ENCODE measurements around the gene SRSF1. TPM values are rescaled to one million over a fixed set of nuclear protein-coding genes. Genes with fewer than 3 reads are reported as not detected.

Gene SRSF1
- total RNA-seq, 4 donors from 2014 or later = 122 to 174 (median 143) TPM

GRCh38 chr17:58028578-58028977, 21.5 kb upstream of the SRSF1 start:
- Histone ChIP-seq H3K27me3 (peaks cover 28% of the 10 kb centered on the region), H3K4me3 (no peak overlapping the region), H3K9me3 (no peaks in the 10 kb centered on the region), H3K36me3 (no peaks in the 10 kb centered on the region), H3K4me1 (no peaks in the 10 kb centered on the region), H3K27ac (no peak overlapping the region)
- DNase-seq = no peak
- in situ Hi-C loops (cut with MboI; ENCODE audit: low pct_ligation_motif_present in 1 of 4, low pct_unique_long_range_greater_than_20kb in 1 of 4, low sequenced_read_pairs in 3 of 4) = no loop called here
- intact Hi-C loops (cut with DNase I; ENCODE audit: low total_unique reads) = no loop called here
- no peak for TF ChIP-seq POLR2AphosphoS5 (IDR thresholded peaks at IDR 0.05)
- no peak for TF ChIP-seq CTCF (IDR thresholded peaks at IDR 0.05)
- no peak for TF ChIP-seq EP300 (IDR thresholded peaks at IDR 0.05; ENCODE audit: low read depth)
- no peak for TF ChIP-seq POLR2A (IDR thresholded peaks at IDR 0.05)

DNA sequence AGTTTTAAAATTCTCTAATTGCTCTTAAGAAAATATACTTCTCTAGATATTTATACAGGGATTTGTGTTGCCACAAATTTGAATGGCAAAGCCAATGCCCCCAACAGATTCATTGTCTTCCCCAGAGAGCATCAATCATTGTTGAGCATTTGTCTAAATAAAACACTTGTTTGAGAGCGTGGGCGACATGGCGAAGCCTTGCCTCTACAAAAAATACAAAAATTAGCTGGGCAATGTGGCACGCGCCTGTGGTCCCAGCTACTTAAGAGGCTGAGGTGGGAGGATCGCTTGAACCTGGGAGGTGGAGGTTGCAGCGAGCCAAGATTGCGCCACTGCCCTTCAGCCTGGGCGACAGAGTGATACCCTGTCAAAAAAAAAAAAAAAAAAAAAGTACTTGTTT, 13.4 kb upstream of the SRSF1 start:
- DNase-seq = no peak
- 83 to 91% methylated on average over 4 to 9 of the region's 9 CpGs for WGBS, 2 donors (ENCODE audit: low coverage in 1 of 2)
- in situ Hi-C loops (cut with MboI; ENCODE audit: low pct_ligation_motif_present in 1 of 4, low pct_unique_long_range_greater_than_20kb in 1 of 4, low sequenced_read_pairs in 3 of 4) = no loop called here

DNA sequence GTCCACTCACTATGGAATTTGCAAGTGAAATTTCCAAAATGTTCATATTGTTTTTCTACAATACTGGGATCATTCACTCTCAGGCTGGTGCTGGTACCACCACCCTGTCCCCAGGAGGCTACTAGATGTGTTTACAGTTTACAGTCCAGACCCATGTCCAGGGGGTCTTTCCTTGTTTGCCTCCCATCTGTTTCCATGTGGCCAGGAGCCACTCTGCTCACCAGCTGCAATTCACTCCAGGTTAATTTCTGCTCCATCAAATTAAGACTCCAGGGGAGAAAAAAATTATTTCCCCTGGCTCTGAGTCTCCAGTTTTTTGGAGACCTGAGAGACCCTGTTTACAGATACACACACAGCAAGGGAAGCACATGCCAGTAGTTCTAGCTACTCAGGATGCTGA, 12.5 kb upstream of the SRSF1 start:
- TF ChIP-seq POLR2A (IDR thresholded peaks at IDR 0.05) (no peak), CTCF (IDR thresholded peaks at IDR 0.05) (no peak), EP300 (IDR thresholded peaks at IDR 0.05; ENCODE audit: low read depth) (no peak), POLR2AphosphoS5 (IDR thresholded peaks at IDR 0.05) (no peak)
- no peaks in the 10 kb centered on the region for H3K27me3 ChIP-seq
- H3K36me3 ChIP-seq = no peaks in the 10 kb centered on the region
- H3K4me3 ChIP-seq = no peak overlapping the region
- no peaks in the 10 kb centered on the region for H3K9me3 ChIP-seq
- no peak for DNase-seq
- H3K4me1 ChIP-seq = no peaks in the 10 kb centered on the region
- H3K27ac ChIP-seq = no peak overlapping the region
- intact Hi-C loops (cut with DNase I; ENCODE audit: low total_unique reads) = no loop called here
- in situ Hi-C loops (cut with MboI; ENCODE audit: low pct_ligation_motif_present in 1 of 4, low pct_unique_long_range_greater_than_20kb in 1 of 4, low sequenced_read_pairs in 3 of 4) = loop anchor here in 2 of 4 donors (10.0 kb wide), 2 partner anchors 55 to 95 kb away; no protein-coding TSS in a partner anchor

More for the DNA sequence above, 13.4 kb upstream of the SRSF1 start:
- Histone ChIP-seq H3K36me3 (no peaks in the 10 kb centered on the region), H3K4me3 (no peak overlapping the region), H3K27me3 (peaks cover 7% of the 10 kb centered on the region), H3K4me1 (no peaks in the 10 kb centered on the region), H3K27ac (no peak overlapping the region), H3K9me3 (no peaks in the 10 kb centered on the region)
- no peak for TF ChIP-seq POLR2A (IDR thresholded peaks at IDR 0.05)
- no peak for TF ChIP-seq POLR2AphosphoS5 (IDR thresholded peaks at IDR 0.05)
- no peak for TF ChIP-seq EP300 (IDR thresholded peaks at IDR 0.05; ENCODE audit: low read depth)
- TF ChIP-seq CTCF (IDR thresholded peaks at IDR 0.05) = no peak
- intact Hi-C loops (cut with DNase I; ENCODE audit: low total_unique reads) = no loop called here

DNA sequence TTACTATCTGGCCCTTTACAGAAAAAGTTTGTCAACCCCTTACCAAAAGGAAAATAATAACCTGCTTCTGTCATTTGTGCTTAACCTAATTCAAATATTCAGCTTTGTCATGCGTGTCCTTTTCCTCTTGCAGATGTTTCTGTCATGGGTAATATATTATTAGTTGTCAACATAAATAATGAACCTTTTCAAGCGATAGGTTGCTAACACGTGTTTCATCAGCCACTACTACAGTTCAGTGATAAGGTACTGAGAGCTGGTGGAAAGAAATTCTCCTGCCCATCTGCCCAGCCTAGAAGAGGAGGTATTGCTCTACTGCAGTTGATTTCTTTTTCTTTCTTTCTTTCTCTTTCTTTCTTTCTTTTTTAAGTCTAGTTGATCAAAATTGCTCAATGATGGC, 12.0 kb upstream of the SRSF1 start:
- in situ Hi-C loops (cut with MboI; ENCODE audit: low pct_ligation_motif_present in 1 of 4, low pct_unique_long_range_greater_than_20kb in 1 of 4, low sequenced_read_pairs in 3 of 4) = loop anchor here in 2 of 4 donors (10.0 kb wide), 2 partner anchors 56 to 96 kb away; no protein-coding TSS in a partner anchor
- WGBS, 2 donors (ENCODE audit: low coverage in 1 of 2) = 63 to 75% methylated on average over 3 of the region's 3 CpGs
- H3K9me3 ChIP-seq = no peaks in the 10 kb centered on the region
- no peak for DNase-seq
- H3K4me3 ChIP-seq = no peak overlapping the region
- intact Hi-C loops (cut with DNase I; ENCODE audit: low total_unique reads) = no loop called here
- TF ChIP-seq POLR2AphosphoS5 (IDR thresholded peaks at IDR 0.05) = no peak
- TF ChIP-seq POLR2A (IDR thresholded peaks at IDR 0.05) = no peak
- no peak for TF ChIP-seq EP300 (IDR thresholded peaks at IDR 0.05; ENCODE audit: low read depth)
- no peak for TF ChIP-seq CTCF (IDR thresholded peaks at IDR 0.05)
- H3K27me3 ChIP-seq = no peaks in the 10 kb centered on the region
- no peaks in the 10 kb centered on the region for H3K36me3 ChIP-seq
- no peak overlapping the region for H3K27ac ChIP-seq
- H3K4me1 ChIP-seq = no peaks in the 10 kb centered on the region

All from transverse colon (tissue), 4 donors.